SU-DHL-6 (cell line): ENCODE data around the gene WFDC8.

Experiments used
- H2AFZ ChIP-seq: fragments of 200-600 bp; sonication (generic); 2 replicates; pipeline ENCODE4 v1.6.1; 2014; ENCODE audit warnings: low read depth, mild to moderate bottlenecking, moderate library complexity, mixed read lengths, antibody characterized with exemption, low read length; ENCODE audit not compliant: severe bottlenecking
- H3F3A ChIP-seq: fragments of 200-600 bp; shearing (Covaris generic); 2 replicates; pipeline ENCODE4 v1.6.0; 2016; ENCODE audit warnings: antibody characterized with exemption, mild to moderate bottlenecking; ENCODE audit not compliant: insufficient read depth
- H3K27ac ChIP-seq: fragments of 200-600 bp; sonication (generic); 2 replicates; pipeline ENCODE4 v1.5.1; 2016; ENCODE audit warnings: low read depth, mild to moderate bottlenecking, low read length, moderate library complexity, mixed read lengths
- H3K27me3 ChIP-seq: fragments of 200-600 bp; sonication (generic), shearing (Covaris generic); 2 replicates; pipeline ENCODE4 v1.6.0; 2014; ENCODE audit warnings: mild to moderate bottlenecking, low read length
- H3K36me3 ChIP-seq: fragments of 200-600 bp; sonication (generic); 2 replicates; pipeline ENCODE4 v1.6.1; 2014; ENCODE audit warnings: mild to moderate bottlenecking, low read length, mixed read lengths
- H3K4me2 ChIP-seq: fragments of 300-600, 200-600 bp; shearing (Covaris generic), sonication (generic); 2 replicates; pipeline ENCODE4 v1.6.0; 2014; ENCODE audit warnings: low read length, low read depth, mild to moderate bottlenecking; ENCODE audit not compliant: poor library complexity, severe bottlenecking
- H3K4me3 ChIP-seq: fragments of 200-600 bp; sonication (generic); 2 replicates; pipeline ENCODE4 v1.5.1; 2014; ENCODE audit warnings: antibody characterized with exemption, low read length, mild to moderate bottlenecking, mixed read lengths; ENCODE audit not compliant: insufficient read depth, poor library complexity, severe bottlenecking
- H3K79me2 ChIP-seq: fragments of 200-600 bp; sonication (generic); 2 replicates; pipeline ENCODE4 v1.6.1; 2014; ENCODE audit warnings: mild to moderate bottlenecking, low read length, moderate library complexity; ENCODE audit not compliant: insufficient read depth
- H3K9ac ChIP-seq: fragments of 200-600 bp; sonication (generic); 2 replicates; pipeline ENCODE4 v1.7.0; 2014; ENCODE audit warnings: mild to moderate bottlenecking, low read length
- H3K9me2 ChIP-seq: fragments of 200-600 bp; sonication (generic); replicated peaks from 2 replicates; pipeline ENCODE4 v1.6.1; 2014; ENCODE audit warnings: low read length; ENCODE audit not compliant: insufficient read depth
- H3K9me3 ChIP-seq: fragments of 200-600 bp; sonication (generic); 2 replicates; pipeline ENCODE4 v1.6.1; 2014; ENCODE audit warnings: low read length, mixed read lengths; ENCODE audit not compliant: insufficient read depth
- H4K20me1 ChIP-seq: fragments of 200-600 bp; sonication (generic); 2 replicates; pipeline ENCODE4 v1.6.1; 2014; ENCODE audit warnings: low read depth, mild to moderate bottlenecking, antibody characterized with exemption, low read length, moderate library complexity, mixed read lengths
- CTCF ChIP-seq: fragments of 200-600 bp; sonication (generic); IDR thresholded peaks from one replicate; pipeline ENCODE4 v1.5.1; 2017; ENCODE audit warnings: antibody characterized with exemption, mild to moderate bottlenecking, low read length, moderate library complexity; ENCODE audit not compliant: insufficient read depth, poor library complexity, severe bottlenecking
- EZH2phosphoT487 ChIP-seq: fragments of 200-600 bp; sonication (generic), shearing (Covaris generic); conservative IDR thresholded peaks from 2 replicates; pipeline ENCODE4 v1.6.1; 2018; ENCODE audit warnings: mild to moderate bottlenecking, antibody characterized with exemption, low read length, moderate library complexity, mixed read lengths

Gene WFDC8

DNA sequence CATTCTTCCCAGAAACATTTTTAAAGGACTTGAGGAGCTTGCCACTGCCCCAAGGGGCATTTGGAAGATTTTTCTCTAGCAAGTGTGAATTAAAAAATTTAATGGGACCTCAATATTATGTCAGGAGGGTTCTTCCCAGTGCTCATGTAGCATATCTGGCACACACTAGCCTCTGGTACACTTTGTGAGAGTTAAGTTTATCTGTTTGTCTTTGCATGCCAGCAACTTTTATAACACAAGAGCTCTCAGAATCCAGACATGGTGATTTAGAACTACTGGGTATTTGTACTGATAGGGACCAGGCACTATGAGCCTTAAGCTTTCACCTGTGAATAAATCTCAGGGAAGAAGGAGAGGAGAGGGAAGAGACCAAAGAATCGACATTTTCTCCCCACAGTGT is 76.5 kb downstream of the WFDC8 start:
- Histone ChIP-seq H3K4me2 (no peak overlapping the region), H3K27ac (no peak overlapping the region), H3K9me2 (no peaks in the 10 kb centered on the region), H4K20me1 (no peaks in the 10 kb centered on the region), H3K9ac (no peak overlapping the region), H2AFZ (no peak overlapping the region), H3K4me3 (no peak overlapping the region), H3K79me2 (no peaks in the 10 kb centered on the region), H3K27me3 (no peaks in the 10 kb centered on the region), H3K9me3 (no peaks in the 10 kb centered on the region), H3K36me3 (no peaks in the 10 kb centered on the region), H3F3A (no peaks in the 10 kb centered on the region)
- TF ChIP-seq CTCF (no peak), EZH2phosphoT487 (no peak)
